SJCRH30 (cell line): Measurements from ENCODE around the gene USH1G. TPM values are rescaled to one million over a fixed set of nuclear protein-coding genes. Genes with fewer than 3 reads are reported as not detected.
A peak's percentile ranks its signal among the peaks of the same experiment; 100 is the strongest.

Experiments
- DNase-seq, 2 experiments: peaks; one replicate each; pipeline ENCODE4 v3.0.0-alpha.2; 2015 to 2020
- H3K27ac ChIP-seq: fragments of 250-450 bp; sonication (Bioruptor Pico); 2 replicates; pipeline ENCODE4 v1.5.1; 2020; ENCODE audit warnings: mild to moderate bottlenecking, moderate library complexity
- H3K27me3 ChIP-seq: fragments of 250-450 bp; sonication (Bioruptor Pico); 2 replicates; pipeline ENCODE4 v1.5.1; 2020; ENCODE audit warnings: mild to moderate bottlenecking, moderate library complexity
- H3K36me3 ChIP-seq: fragments of 250-450 bp; sonication (Bioruptor Pico); 2 replicates; pipeline ENCODE4 v1.5.1; 2020; ENCODE audit warnings: mild to moderate bottlenecking, moderate library complexity
- H3K4me1 ChIP-seq: fragments of 250-450 bp; sonication (Bioruptor Pico); 2 replicates; pipeline ENCODE4 v1.5.1; 2020; ENCODE audit warnings: mild to moderate bottlenecking, moderate library complexity
- H3K4me3 ChIP-seq: fragments of 250-450 bp; sonication (Bioruptor Pico); 2 replicates; pipeline ENCODE4 v1.5.1; 2020; ENCODE audit warnings: mild to moderate bottlenecking, moderate library complexity
- H3K9me3 ChIP-seq: fragments of 250-450 bp; sonication (Bioruptor Pico); replicated peaks from 2 replicates; pipeline ENCODE4 v1.5.1; 2020; ENCODE audit warnings: mild to moderate bottlenecking, moderate library complexity
- total RNA-seq: library from RNA; depleted of rRNA; stranded (reverse); fragments of >200 nt; shearing (Covaris generic); gene quantifications from 2 replicates; pipeline ENCODE4 v1.2.3, GENCODE V29; 2014

USH1G gene
- total RNA-seq, 1 experiment from 2014 or later, result 0.14 TPM

DNA sequence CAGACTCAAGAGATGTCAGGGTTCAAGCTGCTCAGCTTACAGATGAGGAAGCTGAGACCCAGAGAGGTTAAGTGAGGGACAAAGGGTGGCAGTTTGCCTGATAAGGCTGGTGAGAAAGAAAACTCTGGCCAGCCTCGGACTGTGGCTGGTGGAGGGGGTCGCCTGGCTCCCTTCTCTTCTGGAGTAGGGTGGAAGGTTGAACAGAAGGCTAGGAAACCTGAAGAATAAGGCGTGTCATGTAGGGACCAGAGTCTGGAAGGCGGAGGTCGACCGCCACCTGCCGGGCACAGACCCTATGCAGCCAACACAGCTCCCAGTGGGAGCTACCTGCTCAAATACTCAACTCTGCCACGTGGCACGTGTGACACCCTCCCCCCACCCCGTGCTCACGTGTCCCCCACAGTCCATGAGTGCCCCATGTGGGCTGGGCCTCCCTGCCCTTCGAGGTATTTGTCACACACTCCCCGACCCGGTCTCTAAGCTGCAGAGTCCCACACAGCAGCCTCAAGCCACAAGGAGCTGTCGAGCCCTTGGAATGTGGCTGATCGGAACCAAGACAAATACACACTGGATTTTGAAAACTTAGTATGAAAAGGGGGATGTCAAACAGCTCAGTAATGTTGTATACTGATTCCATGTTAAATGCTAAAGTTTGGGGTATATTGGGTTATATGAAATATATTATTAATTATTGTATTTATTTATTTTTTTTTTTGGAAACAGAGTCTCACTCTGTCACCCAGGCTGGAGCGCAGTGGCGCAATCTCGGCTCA, 37.7 kb upstream of the USH1G start:
- Histone ChIP-seq H3K27me3 (no peaks in the 10 kb centered on the region), H3K27ac (no peak overlapping the region), H3K4me3 (no peak overlapping the region), H3K36me3 (no peaks in the 10 kb centered on the region), H3K9me3 (no peaks in the 10 kb centered on the region), H3K4me1 (no peaks in the 10 kb centered on the region)
- peak; percentile 34 to 45 for DNase-seq

DNA sequence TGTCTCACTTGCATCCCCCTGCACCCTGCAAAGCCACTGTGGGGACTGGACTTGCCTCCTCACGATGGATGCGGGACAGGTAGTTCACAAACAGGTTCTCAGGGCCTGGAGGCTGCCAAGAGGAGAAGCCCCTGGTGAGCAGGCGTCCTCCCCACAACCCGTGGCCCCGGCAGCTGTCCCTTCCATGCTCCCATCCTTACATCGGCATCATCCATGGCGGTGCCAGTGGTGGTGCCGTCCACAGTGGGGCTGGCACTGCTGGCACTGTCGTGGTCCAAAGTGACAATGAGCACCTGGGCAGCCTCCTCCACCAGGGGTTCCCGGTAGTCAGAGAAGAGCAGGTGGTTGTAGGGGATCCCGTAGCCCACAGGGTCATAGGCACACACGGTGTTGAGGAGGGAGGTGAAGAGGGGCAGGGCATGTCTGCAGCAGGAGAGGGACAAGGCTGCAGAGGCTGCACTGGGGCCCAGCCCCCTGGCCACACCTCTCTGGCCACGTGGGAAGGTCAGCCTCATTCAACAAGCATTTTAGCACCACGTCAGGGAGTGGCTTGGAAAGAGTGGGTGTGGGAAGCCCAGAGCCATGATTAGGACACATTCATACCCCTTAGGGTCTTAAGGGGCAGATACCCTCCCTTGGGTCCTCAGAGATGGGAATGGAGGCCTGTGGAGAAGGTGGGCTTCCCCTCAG, 36.9 kb upstream of the USH1G start:
- DNase-seq, result peak in 1 of 2 experiments; percentile 14
- Histone ChIP-seq H3K4me3 (no peak overlapping the region), H3K36me3 (no peaks in the 10 kb centered on the region), H3K9me3 (no peaks in the 10 kb centered on the region), H3K4me1 (no peaks in the 10 kb centered on the region), H3K27ac (no peak overlapping the region), H3K27me3 (peaks cover 2% of the 10 kb centered on the region; the same call in 1 of the 2 replicates)

- no peaks in the 10 kb centered on the region for H3K36me3 ChIP-seq
- H3K4me1 ChIP-seq, result no peaks in the 10 kb centered on the region
- peak; percentile 78 to 87 for DNase-seq
Measured at GRCh38 chr17:74957935-74958740, 35.1 kb upstream of the USH1G start.

DNA sequence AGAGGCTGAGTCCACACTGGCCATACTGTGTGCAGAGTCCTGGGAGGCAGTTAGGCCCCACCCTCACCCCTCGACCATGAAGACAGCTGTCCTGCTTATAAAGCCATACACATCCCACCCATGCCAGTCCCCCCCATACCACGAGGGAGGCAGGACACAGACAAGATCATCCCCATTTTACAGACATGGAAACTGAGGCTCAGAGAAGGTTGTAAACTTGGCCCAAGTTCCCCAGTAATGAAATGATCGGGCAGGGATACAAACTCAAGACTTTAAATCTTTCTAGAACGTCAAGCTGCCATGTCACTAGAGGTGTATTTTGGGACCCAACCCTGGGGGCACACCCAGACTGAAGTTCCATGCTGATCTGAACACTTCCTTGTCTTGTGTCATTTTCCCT, 33.0 kb upstream of the USH1G start:
- Histone ChIP-seq H3K9me3 (no peaks in the 10 kb centered on the region), H3K27me3 (peaks cover 9% of the 10 kb centered on the region), H3K4me1 (no peaks in the 10 kb centered on the region)

More at GRCh38 chr17:74957935-74958740, 35.1 kb upstream of the USH1G start:
- Histone ChIP-seq H3K27ac (no peak overlapping the region), H3K27me3 (peaks cover 9% of the 10 kb centered on the region; the same call in 1 of the 2 replicates), H3K4me3 (no peak overlapping the region), H3K9me3 (no peaks in the 10 kb centered on the region)

GRCh38 chr17:74954665-74955421, 31.8 kb upstream of the USH1G start:
- Histone ChIP-seq H3K27me3 (peaks cover 16% of the 10 kb centered on the region), H3K36me3 (no peaks in the 10 kb centered on the region), H3K4me3 (no peak overlapping the region), H3K4me1 (no peaks in the 10 kb centered on the region), H3K27ac (no peak overlapping the region), H3K9me3 (no peaks in the 10 kb centered on the region)
- DNase-seq, result no peak

More for the DNA sequence above, 33.0 kb upstream of the USH1G start:
- no peak for DNase-seq
- H3K4me3 ChIP-seq, result no peak overlapping the region
- H3K27ac ChIP-seq, result no peak overlapping the region
- no peaks in the 10 kb centered on the region for H3K36me3 ChIP-seq

- DNase-seq, result no peak
- peaks cover 19% of the 10 kb centered on the region for H3K27me3 ChIP-seq
Measured at GRCh38 chr17:74954115-74954514, 31.1 kb upstream of the USH1G start.

GRCh38 chr17:74953134-74953687, 30.2 kb upstream of the USH1G start:
- Histone ChIP-seq H3K36me3 (no peaks in the 10 kb centered on the region), H3K27ac (no peak overlapping the region), H3K9me3 (no peaks in the 10 kb centered on the region), H3K4me3 (no peak overlapping the region), H3K27me3 (peaks cover 19% of the 10 kb centered on the region), H3K4me1 (no peaks in the 10 kb centered on the region)
- DNase-seq, result no peak

More at GRCh38 chr17:74954115-74954514, 31.1 kb upstream of the USH1G start:
- H3K9me3 ChIP-seq, result no peaks in the 10 kb centered on the region
- no peaks in the 10 kb centered on the region for H3K4me1 ChIP-seq
- H3K36me3 ChIP-seq, result no peaks in the 10 kb centered on the region
- no peak overlapping the region for H3K27ac ChIP-seq
- H3K4me3 ChIP-seq, result no peak overlapping the region

DNA sequence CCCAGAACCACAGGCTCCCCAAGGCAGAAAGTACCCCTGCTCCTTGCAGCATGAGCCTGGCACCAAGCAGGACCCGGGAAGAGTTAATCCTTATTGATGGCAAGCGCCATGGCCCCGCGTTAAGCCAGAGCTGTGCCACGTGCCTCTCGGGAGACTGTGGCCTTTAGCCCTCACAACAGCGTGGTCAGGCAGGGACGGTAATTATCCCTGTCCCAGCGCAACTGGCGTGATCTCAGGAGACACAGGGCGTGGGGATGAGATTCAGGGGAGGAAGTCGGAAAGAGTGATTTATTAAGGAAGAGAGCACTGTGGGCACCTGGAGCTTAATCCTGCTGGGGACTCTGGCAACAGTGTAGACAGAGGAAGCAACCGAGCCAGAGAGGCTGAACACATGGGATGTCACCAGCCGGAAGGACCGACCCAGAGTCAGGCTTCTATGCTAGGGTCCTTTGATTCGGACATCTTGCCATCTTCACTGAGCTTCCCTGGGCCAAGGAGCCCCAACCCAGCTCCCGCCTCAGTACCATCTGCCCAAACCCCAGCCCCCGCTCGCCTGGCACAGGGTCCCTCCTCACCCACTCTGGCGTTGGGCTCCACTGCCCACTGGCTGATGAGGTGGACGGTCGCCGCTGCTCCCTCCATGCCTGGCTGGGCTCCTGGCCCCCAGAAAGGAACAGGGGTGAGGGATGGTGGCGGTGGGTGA, 29.5 kb upstream of the USH1G start:
- H3K4me1 ChIP-seq, result no peaks in the 10 kb centered on the region
- no peaks in the 10 kb centered on the region for H3K36me3 ChIP-seq
- no peaks in the 10 kb centered on the region for H3K9me3 ChIP-seq
- no peak overlapping the region for H3K4me3 ChIP-seq
- H3K27ac ChIP-seq, result no peak overlapping the region
- H3K27me3 ChIP-seq, result peaks cover 19% of the 10 kb centered on the region
- DNase-seq, result no peak

- Histone ChIP-seq H3K36me3 (no peaks in the 10 kb centered on the region), H3K27me3 (peaks cover 19% of the 10 kb centered on the region), H3K27ac (no peak overlapping the region), H3K9me3 (no peaks in the 10 kb centered on the region), H3K4me1 (no peaks in the 10 kb centered on the region), H3K4me3 (no peak overlapping the region)
- DNase-seq, result no peak
Measured at GRCh38 chr17:74951680-74952421, 28.8 kb upstream of the USH1G start.

DNA sequence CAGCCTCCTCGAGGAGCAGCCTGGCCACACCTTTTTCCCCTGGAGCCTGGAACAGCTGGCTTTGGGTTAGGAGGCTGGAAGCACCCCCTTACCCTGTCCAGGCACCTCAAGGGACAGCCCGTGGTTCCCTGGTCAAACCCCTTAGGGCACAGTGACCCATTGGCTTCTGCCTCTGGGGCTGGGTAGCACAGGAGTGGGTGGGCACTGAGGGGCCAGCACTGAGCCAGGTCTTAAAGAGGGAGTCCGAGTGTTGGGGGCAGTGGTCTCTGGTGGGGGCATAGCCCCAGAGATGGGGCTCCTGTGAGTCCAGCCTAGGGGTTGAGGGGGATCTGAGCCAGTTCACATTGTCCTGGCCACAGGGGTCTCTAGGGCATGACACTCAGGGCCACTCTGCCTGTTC, 28.0 kb upstream of the USH1G start:
- H3K9me3 ChIP-seq, result no peaks in the 10 kb centered on the region
- no peak overlapping the region for H3K27ac ChIP-seq
- peaks cover 24% of the 10 kb centered on the region for H3K27me3 ChIP-seq
- no peak overlapping the region for H3K4me3 ChIP-seq
- no peaks in the 10 kb centered on the region for H3K36me3 ChIP-seq
- no peaks in the 10 kb centered on the region for H3K4me1 ChIP-seq
- no peak for DNase-seq

- no peaks in the 10 kb centered on the region for H3K36me3 ChIP-seq
- no peaks in the 10 kb centered on the region for H3K9me3 ChIP-seq
- H3K4me3 ChIP-seq, result no peak overlapping the region
- DNase-seq, result no peak
- no peaks in the 10 kb centered on the region for H3K4me1 ChIP-seq
- no peak overlapping the region for H3K27ac ChIP-seq
- H3K27me3 ChIP-seq, result peaks cover 26% of the 10 kb centered on the region
Measured at GRCh38 chr17:74950207-74950606, 27.2 kb upstream of the USH1G start.

DNA sequence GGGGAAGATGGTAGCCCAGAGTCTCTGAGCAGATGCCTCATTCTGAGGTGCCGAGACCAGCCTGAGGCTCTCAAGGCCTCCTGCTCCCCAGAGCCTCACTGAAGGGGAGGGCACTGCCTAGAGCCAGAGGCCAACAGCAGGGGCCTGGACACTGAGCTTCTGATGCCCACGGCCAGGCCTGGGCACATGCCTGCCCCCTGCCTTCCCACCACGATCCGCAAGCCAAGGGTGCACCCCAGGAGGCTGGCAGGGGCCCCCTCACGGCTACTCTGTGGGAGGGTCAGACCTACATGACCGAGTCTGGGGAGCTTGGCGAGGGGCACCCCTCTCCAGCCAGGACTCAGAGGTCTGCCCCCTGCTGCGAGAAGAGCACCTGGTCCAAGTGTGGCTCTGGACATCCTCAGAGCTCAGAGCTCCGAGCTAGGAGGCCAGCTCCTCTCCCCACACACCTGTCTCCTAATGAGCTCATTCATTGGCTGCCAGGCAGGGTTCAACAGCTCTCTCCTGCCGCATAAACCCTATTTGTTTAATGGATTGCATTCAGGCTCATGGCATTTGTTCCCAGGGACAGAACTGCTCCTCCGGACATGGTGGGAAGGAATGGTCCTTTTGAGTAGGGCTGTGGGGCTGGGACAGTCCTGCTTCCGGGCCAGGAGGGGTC, 26.5 kb upstream of the USH1G start:
- Histone ChIP-seq H3K4me1 (no peaks in the 10 kb centered on the region), H3K27me3 (peaks cover 20% of the 10 kb centered on the region)
- no peak for DNase-seq

More for the DNA sequence above, 26.5 kb upstream of the USH1G start:
- Histone ChIP-seq H3K27ac (no peak overlapping the region), H3K4me3 (no peak overlapping the region), H3K36me3 (no peaks in the 10 kb centered on the region), H3K9me3 (no peaks in the 10 kb centered on the region)
